Measurements from ENCODE around the gene KIFC1.
"Not testable (repeated sequence)": the region's sequence is repeated elsewhere in the genome, so short reads cannot be mapped to it uniquely, and the experiment has no call there.

DNA sequence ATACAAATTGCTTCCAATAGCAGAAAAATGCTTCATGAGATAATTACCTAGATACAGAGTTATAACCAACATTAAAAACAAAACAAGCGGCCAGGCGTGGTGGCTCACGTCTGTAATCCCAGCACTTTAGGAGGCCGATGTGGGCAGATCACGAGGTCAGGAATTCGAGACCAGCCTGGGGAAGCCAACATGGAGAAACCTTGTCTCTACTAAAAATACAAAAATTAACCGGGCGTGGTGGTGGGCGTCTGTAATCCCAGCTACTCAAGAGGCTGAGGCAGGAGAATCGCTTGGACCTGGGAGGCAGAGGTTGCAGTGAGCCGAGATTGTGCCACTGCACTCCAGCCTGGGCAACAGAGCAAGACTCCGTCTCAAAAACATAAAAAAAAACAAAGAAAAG is 28.1 kb upstream of the KIFC1 start:
- TF ChIP-seq, protein P1, sequence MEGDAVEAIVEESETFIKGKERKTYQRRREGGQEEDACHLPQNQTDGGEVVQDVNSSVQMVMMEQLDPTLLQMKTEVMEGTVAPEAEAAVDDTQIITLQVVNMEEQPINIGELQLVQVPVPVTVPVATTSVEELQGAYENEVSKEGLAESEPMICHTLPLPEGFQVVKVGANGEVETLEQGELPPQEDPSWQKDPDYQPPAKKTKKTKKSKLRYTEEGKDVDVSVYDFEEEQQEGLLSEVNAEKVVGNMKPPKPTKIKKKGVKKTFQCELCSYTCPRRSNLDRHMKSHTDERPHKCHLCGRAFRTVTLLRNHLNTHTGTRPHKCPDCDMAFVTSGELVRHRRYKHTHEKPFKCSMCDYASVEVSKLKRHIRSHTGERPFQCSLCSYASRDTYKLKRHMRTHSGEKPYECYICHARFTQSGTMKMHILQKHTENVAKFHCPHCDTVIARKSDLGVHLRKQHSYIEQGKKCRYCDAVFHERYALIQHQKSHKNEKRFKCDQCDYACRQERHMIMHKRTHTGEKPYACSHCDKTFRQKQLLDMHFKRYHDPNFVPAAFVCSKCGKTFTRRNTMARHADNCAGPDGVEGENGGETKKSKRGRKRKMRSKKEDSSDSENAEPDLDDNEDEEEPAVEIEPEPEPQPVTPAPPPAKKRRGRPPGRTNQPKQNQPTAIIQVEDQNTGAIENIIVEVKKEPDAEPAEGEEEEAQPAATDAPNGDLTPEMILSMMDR (IDR thresholded peaks at IDR 0.05): not testable (repeated sequence)
- TF ChIP-seq POLR2AphosphoS5 (IDR thresholded peaks at IDR 0.05; ENCODE audit: low read depth, low read length): not testable (repeated sequence)
